ENCODE measurements around the gene S100PBP.

S100PBP gene

DNA sequence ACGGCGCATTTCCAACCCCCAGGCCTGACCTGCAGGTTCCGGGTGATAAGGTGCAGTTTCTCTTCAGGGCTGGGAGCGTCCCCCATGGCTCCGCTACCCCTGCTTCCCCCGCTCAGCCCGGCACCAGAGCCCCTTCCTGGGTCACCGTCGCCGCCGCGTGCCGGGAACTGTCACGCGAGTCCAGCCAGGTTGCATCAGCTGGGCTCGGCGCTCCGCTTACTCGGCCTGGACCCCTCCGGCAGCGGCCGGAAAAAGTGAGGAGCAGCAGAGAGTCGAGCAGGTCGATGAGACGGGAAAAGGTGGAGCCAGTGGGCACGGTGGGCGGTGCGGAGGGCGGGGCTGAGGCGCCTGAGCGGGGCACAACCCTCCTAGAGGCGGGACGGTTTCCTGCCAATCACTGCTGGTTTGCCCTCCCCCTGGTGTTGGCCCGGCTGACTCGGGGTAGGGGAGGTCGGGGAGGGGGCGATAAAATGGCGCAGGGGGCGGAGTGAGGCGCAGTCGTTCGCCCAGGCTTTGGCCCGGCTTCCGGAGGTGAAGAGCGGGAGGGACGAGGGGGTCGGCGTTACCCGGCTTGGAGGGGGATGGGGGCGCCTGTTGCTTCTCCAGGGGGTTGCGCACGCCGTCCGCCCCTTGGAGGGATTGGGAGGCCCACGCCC, at the start of gene S100PBP, which contains the start of gene YARS1:
TSS of gene S100PBP (plus strand) at position 495 of the 656 bp plus-strand sequence. CDS start 8,447 bp downstream, outside the sequence.
TSS of gene YARS1 (minus strand) at position 200 of the 656 bp plus-strand sequence. CDS start at position 86, 114 bp downstream.
- FAIRE-seq (peak; percentile 95), DNase-seq (ENCODE audit: insufficient read length, low spot score) (peak; percentile 93)

GRCh38 chr1:32768110-32768850, 49.2 kb upstream of the S100PBP start:
- FAIRE-seq, result no peak

GRCh38 chr1:32769524-32770220, 47.8 kb upstream of the S100PBP start:
- DNase-seq (ENCODE audit: insufficient read length, low spot score) (peak; percentile 27), FAIRE-seq (no peak)

More at GRCh38 chr1:32768110-32768850, 49.2 kb upstream of the S100PBP start:
- no peak for DNase-seq (ENCODE audit: insufficient read length, low spot score)

- FAIRE-seq, result no peak
Measured at GRCh38 chr1:32770221-32770731, 47.2 kb upstream of the S100PBP start.

DNA sequence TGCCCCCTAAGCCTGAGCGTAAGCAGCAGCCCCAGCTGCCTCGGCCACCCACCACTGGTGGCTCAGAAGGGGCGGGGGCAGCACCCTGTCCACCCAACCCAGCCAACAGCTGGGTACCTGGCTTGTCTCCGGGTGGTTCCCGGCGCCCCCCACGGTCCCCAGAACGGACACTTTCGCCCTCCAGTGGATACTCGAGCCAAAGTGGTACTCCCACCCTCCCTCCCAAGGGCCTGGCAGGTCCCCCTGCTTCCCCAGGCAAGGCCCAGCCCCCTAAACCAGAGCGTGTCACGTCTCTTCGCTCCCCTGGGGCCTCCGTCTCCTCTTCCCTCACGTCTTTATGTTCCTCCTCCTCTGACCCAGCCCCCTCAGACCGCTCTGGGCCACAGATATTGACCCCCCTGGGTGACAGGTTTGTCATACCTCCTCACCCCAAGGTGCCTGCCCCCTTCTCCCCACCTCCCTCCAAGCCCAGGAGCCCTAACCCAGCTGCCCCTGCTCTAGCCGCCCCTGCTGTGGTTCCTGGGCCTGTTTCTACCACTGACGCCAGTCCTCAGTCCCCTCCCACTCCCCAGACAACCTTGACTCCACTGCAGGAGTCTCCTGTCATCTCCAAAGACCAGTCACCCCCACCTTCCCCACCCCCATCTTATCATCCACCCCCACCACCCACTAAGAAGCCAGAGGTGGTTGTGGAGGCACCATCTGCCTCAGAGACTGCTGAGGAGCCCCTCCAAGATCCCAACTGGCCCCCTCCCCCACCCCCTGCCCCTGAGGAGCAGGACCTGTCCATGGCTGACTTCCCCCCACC, 46.5 kb upstream of the S100PBP start:
- no peak for DNase-seq (ENCODE audit: insufficient read length, low spot score)
- FAIRE-seq, result no peak

More at GRCh38 chr1:32770221-32770731, 47.2 kb upstream of the S100PBP start:
- DNase-seq (ENCODE audit: insufficient read length, low spot score), result no peak

- FAIRE-seq (no peak), DNase-seq (ENCODE audit: insufficient read length, low spot score) (no peak)
Measured at GRCh38 chr1:32771561-32772280, 45.7 kb upstream of the S100PBP start.

DNA sequence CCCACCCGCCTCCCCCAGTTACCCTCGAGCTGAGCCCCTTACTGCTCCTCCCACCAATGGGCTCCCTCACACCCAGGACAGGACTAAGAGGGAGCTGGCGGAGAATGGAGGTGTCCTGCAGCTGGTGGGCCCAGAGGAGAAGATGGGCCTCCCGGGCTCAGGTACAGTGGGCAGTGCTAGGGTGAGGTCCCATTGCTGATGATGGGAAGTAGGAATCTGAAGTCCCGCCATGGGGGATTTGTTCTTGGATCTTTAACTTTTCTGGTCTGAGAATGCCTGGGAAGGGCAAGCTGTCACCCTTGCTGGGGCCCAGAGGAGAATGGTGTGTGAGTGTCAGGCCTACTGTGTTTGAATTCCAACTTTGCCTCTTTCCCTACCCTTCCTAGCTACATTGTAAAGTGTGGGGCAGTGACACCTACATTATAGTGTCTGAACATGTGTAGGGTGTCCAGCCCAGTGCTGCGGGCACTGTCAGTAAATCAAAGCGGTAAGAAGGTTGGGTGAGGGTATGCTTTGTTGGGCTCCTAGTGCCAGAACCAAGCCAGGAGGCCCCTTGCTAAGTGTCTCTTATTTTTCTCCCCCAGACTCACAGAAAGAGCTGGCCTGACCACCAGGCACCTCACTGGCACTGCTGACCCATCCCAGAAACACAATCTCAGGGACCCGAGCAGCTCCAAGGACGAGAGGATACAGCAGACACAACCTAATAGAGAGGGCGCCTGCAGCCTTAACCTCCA, 45.0 kb upstream of the S100PBP start:
- FAIRE-seq, result no peak

GRCh38 chr1:32773018-32773763, 44.3 kb upstream of the S100PBP start:
- DNase-seq (ENCODE audit: insufficient read length, low spot score) (peak; percentile 75), FAIRE-seq (peak; percentile 90)

More for the DNA sequence above, 45.0 kb upstream of the S100PBP start:
- no peak for DNase-seq (ENCODE audit: insufficient read length, low spot score)

- no peak for FAIRE-seq
- no peak for DNase-seq (ENCODE audit: insufficient read length, low spot score)
Measured at GRCh38 chr1:32773764-32774463, 43.5 kb upstream of the S100PBP start.

GRCh38 chr1:32774464-32774808, 43.0 kb upstream of the S100PBP start:
- DNase-seq (ENCODE audit: insufficient read length, low spot score) (no peak), FAIRE-seq (no peak)

GRCh38 chr1:32774950-32775634, 42.4 kb upstream of the S100PBP start:
- FAIRE-seq (no peak), DNase-seq (ENCODE audit: insufficient read length, low spot score) (no peak)

DNA sequence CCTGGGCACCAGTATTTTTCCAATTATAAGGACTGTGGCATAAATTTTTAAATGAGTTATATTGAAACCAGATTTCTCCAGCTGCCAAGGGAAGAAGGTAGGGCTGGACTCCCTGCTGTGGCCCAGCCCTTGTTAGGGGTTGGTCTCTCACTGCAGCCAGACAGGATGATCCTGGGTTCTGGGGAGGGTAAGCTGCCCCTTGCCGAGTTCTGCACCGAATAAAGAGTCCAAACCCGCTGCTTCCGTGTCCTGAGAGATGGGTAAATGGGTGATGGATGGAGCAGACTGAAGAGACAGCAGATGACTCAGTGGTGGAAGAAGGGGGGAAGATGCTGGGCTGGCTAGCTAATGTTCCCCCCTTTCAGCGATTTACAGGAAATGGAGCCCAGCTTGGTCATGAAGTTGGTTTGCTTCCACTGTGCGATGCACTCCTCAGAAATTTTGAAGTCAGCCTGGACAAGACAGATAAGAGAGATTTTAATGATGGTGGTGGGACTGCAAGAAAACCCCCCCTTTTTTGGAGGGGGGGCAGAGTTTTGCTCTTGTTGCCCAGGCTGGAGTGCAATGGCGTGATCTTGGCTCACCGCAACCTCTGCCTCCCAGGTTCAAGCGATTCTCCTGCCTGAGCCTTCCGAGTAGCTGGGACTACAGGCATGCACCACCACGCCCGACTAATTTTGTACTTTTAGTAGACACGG, 41.7 kb upstream of the S100PBP start:
- DNase-seq (ENCODE audit: insufficient read length, low spot score) (peak; percentile 28), FAIRE-seq (peak; percentile 48)

GRCh38 chr1:32779242-32779641, 38.2 kb upstream of the S100PBP start:
- no peak for FAIRE-seq
- DNase-seq (ENCODE audit: insufficient read length, low spot score), result no peak

DNA sequence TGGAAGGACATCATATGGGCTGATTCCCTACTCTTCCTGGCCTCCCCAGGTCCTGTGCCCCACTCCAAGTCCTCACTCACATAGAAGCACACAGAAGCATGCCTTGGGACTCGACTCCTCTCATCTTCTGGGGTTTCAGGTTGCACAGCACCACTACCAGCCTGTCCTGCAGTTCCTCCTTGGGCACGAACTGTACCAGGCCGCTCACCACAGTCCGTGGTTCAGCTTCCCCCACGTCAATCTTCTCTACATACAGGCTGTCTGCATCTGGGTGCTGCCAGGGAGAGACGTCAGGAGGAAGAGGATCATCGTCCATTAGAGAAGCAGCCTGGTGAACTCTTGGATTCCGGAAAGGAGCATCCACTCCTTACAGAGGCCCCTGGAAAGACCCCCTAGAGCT, 37.4 kb upstream of the S100PBP start:
- DNase-seq (ENCODE audit: insufficient read length, low spot score) (no peak), FAIRE-seq (no peak)

DNA sequence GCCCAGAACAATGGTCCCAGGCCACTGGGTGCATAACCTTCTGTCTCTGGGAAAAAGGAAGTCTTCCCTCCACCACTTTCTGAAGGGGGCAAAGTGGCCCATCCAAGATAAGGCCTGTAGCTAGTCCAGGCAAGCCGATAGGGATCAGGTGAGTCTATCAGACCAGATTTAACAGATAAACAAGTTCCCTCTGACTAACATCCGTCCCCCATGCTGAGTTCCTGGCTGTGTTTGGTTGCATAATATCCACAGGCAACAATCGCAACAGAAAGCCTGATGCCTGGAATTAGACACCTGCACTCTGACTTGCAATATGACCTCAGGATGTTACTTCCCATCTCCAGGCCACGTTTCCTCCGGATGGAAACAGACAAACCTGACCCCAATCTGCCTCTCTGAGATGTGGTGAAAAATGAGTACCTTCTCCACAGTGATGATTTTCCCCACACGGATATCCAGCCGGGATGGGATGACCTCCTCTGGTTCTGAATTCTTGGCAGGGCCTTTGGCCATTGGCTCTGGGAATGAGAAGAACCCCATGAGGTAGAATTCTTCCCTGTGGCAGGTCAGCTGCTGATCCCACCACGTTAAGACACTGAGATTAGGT, 36.7 kb upstream of the S100PBP start:
- FAIRE-seq, result no peak
- DNase-seq (ENCODE audit: insufficient read length, low spot score), result no peak

DNA sequence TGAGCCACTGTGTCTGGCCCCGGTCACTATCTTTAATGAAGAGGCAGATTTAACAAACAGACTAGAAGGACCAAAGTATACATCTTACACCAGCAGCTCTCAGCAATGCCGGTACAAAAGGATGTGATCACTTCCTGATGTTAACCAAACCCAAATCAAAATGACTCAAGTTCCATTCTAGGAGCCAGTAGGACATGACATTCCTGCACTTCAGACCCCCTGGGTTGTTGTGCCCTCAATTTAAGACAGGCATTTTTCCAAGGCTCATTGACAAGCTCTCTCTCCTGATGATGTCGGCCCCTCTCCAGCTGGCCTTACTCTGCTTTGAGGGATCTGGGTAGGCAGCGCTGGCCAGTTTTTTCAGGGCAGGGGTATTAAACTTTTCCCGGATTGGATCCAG, 35.4 kb upstream of the S100PBP start:
- FAIRE-seq (no peak), DNase-seq (ENCODE audit: insufficient read length, low spot score) (no peak)

All from HTR-8/SVneo (cell line).